ENCODE data around the gene DAB2IP. TPM values are rescaled to one million over a fixed set of nuclear protein-coding genes. Genes with fewer than 3 reads are reported as not detected.
A peak's percentile ranks its signal among the peaks of the same experiment; 100 is the strongest.

DAB2IP gene
- total RNA-seq, 1 experiment from 2014 or later: 4.0 TPM

DNA sequence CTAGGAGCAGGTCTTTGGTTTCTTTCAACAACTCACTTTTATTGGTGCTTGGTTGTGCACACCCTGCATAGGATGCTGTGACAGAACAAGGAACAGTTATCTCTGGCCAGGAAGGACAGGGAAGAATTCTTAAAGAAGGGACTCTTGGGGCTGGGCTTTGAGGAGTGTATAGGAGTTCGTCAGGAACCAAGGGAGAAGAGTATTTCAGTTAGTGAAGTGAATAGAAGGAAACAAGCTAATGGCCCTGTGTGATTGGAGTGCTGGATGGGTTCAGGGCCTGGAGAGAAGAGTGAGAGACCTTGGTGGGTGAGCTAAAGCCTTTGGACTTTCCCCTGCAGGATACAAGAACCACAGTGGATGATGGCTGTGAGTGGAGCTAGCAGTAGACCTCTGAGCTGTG is 32.2 kb downstream of the DAB2IP start:
- no peak for DNase-seq (ENCODE audit: low read depth)

DNA sequence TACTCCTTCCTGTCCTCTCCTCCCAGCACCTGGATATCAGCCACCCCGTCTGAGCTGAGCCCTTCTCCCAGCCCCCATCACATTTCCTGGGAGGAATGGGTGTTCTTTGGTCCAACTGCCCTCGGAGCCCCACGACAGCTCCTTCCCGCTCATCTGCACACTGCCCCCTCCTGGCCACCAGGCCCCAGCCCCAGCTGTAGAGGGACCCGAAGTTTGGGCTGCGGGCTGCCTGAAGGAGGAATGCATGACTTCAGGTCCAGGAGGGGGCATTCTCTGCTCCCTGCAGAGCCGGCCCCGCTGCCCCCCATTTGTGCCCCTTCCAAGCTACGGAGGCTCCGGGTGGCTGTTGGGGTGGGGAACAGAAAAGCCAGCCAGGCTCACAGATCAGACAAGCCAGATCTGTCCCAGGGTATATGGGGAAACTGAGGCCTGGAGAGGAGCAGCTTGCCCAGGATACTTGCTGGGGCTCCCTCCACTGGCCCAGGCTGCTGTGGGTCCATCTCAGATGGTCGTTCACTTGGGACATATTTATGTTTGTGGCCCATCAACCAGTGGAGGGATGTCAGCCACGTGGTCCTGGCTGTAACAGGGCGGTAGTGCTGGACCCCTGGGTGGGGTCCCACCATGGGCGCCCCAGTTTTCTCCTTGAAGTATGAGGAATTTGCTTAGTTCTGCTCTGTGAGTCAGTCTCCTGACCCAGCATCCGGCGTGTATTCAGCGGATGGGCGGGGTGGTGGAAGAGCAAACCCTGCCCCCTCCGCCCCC is 33.1 kb downstream of the DAB2IP start:
- DNase-seq (ENCODE audit: low read depth): no peak

DNA sequence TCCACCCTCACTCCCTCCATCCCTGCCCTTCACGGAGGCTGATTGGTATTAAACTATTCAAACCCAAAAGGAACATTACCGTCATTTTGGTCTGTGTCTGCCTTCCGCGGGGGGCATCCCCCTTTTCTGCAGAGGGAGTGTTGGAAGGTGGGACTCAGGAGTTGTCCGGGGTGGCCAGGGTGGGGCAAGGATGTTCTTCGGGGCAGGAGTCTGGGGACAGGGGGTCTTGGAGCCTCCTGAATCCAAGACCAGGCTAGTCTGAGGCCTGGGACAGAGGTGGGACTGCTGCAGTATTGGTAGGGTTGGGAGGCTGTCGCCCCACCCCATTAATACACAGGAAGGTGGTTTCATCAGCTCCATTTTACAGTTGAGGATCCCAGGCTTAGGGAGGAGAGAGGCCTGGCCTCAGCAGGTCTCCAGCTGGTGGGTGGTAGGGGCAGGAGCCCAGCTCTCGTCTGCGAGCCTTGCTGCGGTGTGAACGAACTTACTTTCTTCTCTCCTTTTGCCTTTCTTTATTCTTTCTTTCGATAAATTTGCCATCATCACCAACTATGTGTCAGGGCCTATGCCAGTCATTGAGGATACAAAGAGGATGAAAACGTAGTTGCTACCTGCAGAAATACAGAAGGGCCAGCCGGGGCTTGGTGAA is 33.8 kb downstream of the DAB2IP start:
- DNase-seq (ENCODE audit: low read depth): no peak

DNA sequence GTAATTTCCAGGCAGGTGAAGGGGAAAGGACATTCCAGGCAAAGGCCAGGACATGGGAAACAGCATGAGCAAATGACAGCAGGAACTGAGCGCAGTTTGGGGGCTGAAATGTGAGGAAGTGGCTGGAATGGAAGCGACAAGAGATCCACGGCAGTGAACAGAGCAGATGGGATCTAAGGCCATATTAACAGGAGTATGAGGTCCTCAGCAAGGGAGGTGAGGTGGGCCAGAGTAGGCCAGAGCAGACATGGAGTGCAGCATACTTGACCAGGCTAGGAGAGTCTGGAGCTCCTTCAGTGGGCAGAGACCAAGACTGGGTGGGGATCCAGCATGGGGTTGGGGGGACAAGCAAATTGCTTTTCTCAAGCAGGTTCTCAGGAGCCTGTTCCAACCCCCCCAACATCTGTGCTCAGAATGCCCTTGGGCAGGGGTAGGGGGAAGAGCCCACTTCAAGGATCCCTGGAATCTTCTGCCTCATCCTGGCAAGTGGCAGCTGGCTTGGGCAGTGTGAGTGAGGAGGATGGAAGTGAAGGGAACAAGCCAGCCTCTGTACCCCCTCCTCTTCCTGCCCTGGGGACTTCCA is 34.5 kb downstream of the DAB2IP start:
- DNase-seq (ENCODE audit: low read depth): no peak

DNA sequence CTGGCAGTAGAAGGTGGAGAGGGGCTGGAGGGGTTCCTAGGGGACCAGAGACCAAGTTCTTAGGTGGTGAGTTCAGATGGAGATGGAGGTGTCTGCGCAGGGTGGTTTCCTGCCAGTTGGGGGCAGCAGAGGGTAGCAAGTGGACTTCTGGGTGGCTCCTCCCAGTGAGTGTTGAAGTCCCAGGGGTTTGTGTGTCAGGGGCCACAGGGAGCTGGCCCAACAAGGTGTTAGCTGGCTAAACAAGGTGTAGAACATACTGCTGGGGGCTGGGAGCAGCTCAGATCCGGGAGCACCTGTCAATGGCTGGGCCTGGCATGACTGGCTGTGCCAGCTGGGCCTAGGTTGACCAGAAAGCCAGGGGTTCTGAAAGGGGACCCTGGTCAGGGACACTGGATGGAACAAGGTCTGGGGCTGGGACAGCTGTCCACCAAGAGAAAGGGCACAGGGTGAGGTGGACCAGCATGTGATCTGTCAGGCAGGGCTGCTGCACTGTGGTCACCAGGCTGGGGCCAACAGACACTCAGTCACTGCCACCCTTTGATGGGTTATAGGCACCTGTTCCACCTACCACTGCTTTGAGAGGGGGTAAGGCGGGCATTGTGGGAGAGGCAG is 35.6 kb downstream of the DAB2IP start:
- peak; percentile 46 for DNase-seq (ENCODE audit: low read depth)

DNA sequence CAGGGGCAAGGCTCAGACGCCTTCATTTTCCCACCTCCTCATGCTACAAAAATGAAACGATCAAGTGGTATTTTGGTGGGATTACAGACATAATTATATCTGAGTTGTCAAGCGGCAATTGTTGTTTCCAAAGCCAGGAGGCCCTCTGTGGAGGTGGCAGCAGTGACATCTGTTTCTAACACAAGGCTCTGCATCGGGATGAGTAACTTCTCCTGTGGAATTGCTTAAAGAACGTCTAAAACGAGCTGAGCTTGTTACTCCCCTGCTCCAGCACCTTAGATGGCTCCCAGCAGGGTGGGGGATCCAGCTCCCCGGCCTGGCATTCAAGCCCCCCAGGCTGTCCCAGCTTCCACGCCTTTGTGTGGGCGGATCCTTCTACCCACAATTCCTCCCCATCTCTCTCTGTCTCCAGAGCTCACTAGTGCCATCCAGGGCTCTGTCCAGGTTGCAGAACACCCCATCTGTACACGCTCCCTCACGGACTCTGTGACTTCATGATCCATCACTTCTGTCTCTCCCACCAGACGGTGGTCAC is 36.8 kb downstream of the DAB2IP start:
- DNase-seq (ENCODE audit: low read depth): no peak

DNA sequence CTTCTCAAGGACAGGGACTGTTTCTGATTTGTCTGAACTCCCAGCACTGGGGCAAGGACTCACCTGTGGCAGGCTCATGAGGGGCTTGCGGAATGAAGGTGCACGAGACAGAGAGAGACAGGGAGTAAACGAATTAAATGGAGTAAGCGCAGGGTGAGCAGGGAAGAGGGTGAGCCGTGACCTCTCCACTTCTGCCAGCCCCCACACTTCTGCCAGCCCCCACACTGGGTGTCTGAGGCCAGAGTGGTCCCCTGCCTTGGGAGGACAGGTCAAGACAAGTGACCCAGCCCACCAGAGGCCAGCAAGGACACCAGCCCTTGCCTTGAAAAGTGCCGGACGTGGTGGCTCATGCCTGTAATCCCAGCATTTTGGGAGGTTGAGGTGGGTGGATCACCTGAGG is 37.2 kb downstream of the DAB2IP start:
- DNase-seq (ENCODE audit: low read depth): no peak

DNA sequence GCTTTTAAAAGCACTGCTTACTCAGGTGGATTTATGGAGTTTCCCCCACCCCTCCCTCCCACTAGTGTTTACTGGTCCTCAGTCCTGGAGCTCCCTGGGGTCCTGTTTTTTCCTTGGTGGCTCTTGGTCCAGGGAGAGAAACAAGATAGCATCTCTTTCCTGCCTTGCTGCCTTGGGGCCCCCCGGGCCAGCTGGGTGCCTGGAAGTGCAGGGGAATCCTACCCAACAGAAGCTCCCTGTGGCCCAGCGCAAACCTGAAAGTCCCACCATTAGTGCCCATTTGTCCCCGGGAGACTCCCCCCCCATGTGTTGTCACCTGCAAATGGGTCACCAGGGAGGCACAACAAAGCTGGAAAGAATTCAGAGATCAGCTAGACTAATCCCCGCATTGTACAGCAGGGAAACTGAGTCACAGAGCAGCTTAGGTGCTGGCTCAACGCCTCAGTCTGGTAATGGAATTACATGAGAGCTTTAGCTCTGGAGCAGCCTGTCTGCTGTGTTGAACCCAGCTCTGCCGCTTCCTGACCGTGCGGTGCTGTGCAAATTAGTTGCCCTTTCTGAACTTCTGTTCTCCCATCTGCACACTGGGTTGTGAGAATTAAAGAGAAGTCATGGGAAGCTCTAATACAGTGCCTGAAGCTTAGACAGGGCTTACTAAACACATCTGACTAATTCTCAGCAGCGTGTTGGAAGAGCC is 38.2 kb downstream of the DAB2IP start:
- DNase-seq (ENCODE audit: low read depth): no peak

DNA sequence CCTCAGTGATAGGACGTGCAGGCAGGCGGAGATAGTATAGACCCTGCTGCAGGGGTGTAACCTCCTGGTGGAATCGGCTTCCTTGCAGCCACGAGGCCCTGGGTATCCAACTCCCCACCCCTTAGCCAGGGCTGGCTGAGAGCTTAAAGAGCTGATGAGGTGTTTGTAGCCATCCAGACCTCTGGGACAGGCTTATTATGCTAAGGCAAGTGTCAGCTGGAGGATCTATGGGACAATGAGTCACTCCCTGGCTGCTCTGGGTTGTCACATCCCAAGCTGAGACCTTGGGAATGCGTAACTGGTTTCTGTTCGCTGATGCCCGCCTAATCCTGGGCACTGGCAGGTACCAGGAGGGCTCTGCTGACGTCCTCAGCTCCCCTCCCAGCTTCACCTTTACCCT is 38.9 kb downstream of the DAB2IP start:
- no peak for DNase-seq (ENCODE audit: low read depth)

DNA sequence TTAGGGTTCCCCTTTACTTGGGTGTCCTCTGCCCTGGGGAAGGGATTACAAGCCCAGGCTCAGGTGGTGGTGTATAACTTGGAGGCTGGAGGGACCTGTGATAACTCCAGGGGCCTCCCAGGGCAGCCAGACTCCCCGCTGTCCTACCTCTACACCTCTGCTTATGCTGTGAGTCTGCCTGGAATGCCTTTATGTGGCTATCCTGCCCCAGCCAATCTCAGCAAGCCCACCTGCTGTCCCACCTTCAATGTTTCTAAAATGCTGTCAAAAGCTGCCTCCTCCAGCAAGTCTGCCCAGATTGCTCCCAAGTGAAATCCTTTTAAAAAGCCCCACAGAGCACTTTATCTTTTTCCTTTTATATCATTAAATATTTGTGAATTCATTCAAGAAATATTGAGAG is 39.3 kb downstream of the DAB2IP start:
- no peak for DNase-seq (ENCODE audit: low read depth)

DNA sequence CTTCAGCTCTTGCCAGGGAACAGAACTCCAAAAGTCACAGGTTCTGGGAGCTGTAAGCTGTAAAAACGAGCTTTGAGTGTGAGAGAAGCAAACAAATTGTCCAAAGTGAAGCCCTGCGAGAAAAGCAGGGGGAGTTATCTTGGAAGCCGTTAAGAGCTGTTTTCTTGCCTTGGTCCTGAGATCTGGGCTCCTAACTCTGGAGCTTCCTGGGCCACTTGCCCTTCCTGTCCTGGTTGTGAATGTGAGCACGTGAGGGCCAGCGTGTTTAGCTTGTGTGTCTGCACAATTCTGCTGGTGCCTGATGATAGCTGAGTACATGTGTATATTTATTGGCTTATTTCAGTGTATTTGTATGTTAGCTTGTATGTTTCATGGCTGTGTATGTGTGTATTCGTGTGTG is 40.5 kb downstream of the DAB2IP start:
- no peak for DNase-seq (ENCODE audit: low read depth)

DNA sequence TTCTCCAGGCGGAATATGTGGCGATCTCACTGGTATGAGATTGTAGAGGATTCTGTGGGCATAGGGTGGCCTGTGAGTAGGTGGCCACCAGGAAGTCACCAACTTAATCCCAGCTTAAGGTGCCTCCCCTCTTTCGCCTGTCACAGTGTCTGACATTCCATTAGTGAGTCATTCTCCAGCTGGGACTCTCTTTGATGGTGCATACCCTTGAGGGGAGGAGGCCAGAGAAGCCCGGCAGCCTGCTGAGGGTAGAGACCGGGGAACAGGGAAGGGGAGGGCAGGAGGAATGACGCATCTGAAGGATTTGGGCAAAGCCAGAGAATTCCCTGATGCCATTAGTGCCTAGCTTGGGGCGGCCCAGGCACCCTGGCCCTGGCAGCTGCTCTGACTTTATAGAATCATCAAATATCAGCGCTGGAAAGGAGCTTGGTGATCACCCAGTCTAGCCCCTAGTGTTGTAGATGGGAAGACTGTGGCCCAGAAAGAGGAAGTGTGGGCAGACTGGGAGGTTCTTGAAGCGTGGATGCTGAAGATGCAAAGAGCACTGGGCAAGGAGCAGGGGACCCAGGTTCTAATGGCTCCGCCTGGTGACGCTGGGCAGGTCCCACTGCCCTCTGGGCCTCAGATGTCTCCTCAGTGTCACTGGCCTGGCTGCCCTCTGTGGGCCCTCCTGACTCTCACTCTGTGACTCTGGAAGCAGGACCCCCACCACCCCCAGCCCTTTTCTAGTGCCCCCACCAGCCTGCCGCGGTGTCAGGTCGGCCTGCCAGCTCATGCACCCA is 41.4 kb downstream of the DAB2IP start:
- DNase-seq (ENCODE audit: low read depth): peak; percentile 44

DNA sequence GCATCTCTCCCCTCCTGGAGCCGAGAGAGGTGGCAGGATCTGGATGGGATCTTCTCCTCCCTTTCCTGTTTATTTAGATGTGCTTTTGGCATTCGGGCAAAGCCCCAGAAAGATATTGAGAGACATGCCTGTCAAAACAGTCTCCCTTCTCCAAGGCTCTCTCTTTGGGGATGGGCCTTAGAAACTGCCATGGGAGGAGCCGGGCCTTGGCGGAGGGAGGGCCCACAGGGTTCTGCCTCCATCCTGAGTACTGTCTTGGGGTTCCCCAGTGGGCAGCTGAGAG is 41.9 kb downstream of the DAB2IP start:
- DNase-seq (ENCODE audit: low read depth): no peak

DNA sequence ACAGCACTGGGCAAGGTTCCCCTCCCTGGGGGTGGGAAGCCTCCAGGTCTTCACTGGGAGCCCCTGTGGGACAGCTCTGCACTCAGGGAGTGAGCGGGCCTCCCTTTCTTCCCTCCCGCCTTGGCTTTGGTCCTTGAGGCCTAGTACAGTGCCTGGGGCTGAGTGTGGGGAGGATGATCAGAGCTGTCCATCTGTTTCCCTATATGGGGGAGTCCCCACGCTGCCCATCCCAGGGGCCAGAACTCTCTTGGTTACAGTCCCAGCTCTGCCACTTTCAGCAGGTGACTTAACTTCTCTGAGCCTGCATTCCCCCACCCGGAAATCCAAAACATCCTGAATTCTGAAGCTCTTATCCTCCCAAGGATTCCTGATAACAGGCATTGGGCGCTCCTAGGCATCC is 42.6 kb downstream of the DAB2IP start:
- no peak for DNase-seq (ENCODE audit: low read depth)

DNA sequence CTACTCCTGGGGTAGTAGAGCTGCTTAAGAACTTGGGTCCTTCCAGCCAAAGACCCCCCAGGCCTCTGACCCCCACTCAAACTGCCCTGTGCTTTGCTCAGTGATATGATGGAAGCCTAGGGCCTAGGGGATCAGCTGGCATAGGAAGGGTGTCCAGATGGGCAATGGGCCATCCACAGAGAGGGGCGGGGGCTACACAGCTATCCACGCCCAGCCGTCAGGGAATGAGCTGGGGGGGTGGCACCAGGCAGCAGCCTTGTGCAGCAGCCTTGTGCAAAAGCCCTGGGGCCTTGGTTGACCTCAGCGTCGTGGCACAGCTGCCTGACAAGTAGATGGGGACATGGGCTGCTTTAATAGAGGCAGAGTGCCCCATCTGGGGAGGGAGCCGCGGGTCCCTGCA is 43.2 kb downstream of the DAB2IP start:
- DNase-seq (ENCODE audit: low read depth): no peak

DNA sequence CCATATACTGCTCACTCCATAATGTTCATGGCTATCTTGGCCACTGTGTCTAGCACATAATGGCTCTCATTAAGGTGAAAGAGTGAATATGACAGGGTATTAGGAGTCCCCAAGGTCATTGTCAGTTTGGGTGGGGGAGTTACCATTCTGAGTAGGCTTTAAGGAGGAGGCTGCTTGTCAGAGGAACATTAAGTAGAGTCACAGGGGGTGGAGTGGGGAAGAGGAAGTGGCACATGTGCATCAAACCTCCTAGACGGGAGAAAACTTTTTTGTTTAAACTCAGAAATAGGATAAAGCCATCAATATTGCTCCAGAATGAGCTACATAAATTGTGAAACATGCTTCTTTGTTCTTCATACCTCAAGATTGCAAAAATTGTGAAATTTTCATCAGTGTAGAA is 45.5 kb downstream of the DAB2IP start:
- DNase-seq (ENCODE audit: low read depth): no peak

DNA sequence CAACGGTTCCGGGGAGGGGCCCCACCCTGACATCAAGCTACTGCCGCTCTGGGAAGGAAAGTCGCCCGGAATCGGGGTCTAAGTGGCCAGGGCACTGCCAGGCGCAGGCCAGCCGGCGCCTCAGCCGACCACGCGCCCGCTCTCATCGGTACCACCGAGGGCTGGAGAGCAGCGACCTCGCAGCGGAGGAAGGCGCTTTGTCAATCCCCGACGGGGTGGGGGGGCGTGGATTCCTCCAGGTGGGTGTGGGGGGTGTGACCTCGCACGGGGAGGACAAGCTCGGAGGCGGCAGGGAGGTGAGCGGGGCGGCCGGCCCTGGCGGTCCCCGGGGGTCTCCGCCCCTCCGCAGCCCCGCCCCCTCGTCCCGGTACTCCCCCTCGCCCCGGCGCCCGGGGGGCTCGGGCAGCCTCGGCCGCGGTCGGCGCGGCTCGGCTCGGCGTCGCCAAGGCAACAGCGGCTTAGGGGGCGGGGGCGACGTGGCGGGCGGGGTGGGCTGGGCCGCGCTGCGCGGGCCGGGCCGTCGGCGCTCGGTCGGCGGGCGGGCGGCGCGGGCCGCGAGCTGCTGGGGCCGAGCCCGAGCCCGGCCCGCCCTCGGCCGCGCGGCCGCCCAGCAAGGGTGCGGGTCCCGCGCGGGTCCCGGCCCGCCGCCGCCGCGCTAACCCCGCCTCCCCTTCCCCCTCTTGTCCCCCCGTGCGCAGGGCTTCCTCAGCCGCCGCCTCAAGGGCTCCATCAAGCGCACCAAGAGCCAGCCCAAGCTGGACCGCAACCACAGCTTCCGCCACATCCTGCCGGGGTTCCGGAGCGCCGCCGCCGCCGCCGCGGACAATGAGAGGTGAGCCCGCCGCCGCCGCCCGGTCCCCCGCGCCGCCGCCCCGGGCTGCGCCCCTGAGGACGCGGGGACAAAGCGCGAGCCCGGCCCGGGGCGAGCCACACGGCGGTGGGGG is 47.5 kb downstream of the DAB2IP start:
- DNase-seq (ENCODE audit: low read depth): no peak

DNA sequence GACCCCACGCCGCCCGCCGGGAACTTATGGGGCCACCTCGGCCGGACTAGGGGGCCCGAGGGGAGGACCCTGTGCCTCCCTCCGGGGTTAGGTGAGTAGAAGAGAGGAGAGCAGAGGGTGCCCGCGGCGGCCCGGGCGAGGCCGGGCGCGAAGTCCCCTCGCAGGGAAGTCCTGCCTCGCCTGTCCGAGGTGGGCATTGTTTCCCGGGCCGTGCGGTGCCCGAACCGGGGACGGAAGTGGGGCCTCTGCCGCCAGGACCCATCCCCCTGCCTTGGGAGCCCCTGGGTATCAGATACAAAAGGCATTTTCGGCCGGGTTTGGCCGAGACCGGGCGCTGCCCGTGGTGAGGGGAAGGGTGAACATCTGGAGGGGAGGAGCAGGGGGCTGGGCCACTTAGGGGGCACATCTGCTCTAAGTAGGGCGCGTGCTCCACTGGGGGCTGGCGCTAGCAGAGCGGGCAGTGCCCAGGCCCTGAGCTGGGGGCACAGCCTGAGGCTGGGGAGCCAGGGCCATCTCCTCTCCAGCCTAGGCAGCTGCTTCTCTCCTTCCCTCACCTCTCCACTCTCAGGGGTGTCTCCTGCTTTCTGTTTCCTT is 48.2 kb downstream of the DAB2IP start:
- no peak for DNase-seq (ENCODE audit: low read depth)

DNA sequence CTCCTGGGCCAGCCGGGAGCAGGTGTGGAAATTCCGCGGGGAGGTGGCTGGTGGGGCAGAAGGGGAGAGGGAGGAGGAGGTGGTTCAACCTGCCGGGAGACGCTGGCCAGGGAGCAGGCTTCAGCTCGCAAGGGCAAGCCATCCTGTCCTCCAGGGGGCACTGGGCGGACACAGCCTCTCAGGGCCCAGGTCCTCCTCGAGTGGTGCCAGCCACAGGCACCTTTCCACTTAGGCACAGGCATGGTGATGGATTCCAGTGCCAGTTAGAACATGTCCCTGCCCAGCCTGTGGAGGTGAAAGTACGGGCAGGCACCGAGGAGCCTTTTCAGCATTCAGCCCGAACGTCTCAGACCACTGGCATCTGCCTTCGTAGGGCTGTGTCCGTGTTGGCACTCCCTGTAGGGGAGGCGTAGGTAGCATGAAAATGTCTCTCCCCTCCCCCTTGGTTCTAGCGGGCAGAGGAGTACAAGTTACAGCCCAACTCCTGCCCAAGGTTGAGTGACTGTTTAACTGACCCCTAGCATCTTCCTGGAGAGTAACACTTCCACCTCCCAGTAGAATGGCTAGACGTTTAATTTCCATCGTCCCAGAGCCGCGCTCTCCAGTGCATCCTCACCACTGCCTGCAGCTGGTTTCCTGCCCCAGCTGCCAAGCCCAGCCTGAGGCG is 48.9 kb downstream of the DAB2IP start:
- no peak for DNase-seq (ENCODE audit: low read depth)
